Occipital lobe (tissue), 2 donors: ENCODE measurements around the gene LAMC1. TPM values are rescaled to one million over a fixed set of nuclear protein-coding genes. Genes with fewer than 3 reads are reported as not detected.
A peak's percentile ranks its signal among the peaks of the same experiment; 100 is the strongest.

Experiments
- DNase-seq: peaks from one replicate; lab custom pipeline; 2025; lab: John Stamatoyannopoulos, UW
- total RNA-seq: library from RNA; depleted of rRNA; stranded (reverse); fragments of >200 nt; gene quantifications from one replicate; pipeline ENCODE4 v1.2.3, GENCODE V29; 2014

Gene LAMC1
- total RNA-seq, 1 donor from 2014 or later = 37.7 TPM

DNA sequence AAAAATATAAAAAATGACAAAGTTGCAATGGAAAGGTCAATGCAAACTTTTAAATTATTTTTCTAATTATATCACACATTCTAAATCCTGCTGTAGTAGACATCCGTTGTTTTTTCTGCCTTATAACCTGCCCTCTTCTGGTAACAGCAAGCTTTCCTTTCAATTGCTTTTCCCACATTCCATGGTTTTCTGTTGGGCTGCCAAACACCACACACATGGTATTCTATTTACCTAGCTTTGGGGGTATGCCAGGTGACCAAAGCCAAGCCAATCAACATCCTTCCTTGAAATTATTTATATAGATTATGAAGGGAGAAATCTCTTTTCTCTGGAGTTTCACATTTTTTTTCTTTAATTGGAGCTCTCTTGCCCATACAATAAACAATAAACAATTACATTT lies 3.4 kb upstream of the LAMC1 start:
- DNase-seq = no peak

DNA sequence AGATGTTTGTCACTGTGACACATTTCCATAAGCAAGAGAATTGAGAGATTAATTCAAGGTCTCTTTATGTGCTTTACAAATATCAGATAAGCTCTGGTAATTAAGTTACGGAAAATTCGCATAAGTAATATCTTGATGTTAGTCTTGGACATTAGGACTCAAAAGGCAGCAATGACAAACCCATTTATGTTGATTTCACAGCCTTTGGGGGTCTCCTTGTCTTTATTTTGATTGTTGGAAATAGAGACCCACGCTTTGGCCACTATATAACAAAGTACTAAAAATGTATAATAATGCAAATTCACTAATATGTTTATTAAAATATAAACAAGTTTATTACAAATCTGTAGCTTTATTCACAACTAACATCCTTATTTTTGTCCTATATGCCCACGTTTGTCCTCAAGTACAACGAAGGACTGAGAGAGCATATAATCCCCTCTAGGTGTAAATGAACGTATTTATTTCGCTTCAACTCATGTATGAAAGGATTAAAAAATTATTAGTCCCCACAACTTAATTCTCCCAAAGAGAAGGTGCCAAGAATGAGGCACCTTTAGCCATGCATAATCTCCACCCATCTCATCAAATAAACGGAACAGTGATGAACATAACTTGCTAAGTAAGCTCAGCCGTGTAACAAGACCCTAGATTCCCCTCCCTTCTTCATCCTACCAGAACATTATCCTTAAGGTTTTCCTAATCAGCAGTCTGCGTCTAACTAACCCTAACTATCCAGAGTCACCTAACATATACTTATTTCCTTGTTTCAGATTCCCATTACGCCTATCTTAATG lies 1.6 kb upstream of the LAMC1 start:
- DNase-seq = no peak

DNA sequence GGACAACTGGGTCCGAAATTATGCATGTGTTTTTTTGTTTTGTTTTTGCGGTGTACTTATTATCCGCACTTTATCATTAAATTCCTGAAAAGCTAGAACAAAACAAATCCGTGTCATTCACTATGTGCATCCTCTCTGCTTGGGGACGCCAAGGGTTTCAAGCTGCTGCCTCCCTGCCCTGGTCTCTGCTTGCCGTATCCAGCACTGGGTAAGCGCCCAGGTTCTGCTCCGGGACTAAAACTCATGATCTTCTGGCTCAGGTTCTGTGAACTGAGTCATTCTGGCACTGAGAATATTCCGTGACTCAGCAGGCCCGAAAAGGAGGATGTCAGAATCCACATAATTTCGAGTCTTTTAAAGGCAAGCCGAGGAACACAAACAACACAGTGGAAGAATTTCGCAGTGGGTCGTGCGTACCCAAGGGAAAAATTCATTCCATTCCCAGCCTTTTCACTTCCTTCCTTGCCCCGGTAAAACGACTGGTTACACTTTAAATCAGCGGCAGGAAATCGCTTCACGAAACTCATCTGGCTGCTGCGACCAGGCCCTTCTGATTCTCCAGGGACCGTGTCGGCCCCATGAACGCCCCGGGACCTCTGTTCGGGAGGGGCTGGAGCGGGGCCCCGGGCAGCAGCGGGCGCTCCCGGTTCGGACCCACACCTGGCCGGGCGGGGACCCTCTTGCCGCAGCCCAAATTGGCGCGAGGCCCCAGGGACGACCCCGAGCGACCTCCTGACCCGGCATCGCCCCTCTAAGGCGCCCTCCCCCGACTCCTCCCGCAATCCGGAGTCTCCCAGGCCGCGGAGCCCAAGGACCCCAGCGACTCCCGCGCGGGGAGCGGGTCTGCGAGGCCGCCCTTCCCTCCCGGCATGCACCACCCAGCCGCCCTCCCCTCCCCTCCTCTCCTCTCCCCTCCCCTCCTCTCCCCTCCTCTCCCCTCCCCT lies 746 bp upstream of the LAMC1 start:
- peak; percentile 76 for DNase-seq

DNA sequence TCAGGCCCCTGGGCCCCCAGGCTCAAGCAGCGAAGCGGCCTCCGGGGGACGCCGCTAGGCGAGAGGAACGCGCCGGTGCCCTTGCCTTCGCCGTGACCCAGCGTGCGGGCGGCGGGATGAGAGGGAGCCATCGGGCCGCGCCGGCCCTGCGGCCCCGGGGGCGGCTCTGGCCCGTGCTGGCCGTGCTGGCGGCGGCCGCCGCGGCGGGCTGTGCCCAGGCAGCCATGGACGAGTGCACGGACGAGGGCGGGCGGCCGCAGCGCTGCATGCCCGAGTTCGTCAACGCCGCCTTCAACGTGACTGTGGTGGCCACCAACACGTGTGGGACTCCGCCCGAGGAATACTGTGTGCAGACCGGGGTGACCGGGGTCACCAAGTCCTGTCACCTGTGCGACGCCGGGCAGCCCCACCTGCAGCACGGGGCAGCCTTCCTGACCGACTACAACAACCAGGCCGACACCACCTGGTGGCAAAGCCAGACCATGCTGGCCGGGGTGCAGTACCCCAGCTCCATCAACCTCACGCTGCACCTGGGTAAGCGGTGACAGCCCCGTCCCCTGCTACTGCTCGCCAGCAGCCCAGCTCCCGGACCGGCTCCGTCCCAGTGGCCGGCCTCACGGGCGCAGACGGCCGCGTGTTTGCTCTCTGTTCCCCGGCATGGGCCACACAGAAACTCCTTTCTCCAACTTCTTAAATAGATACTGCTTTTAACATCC lies 539 bp downstream of the LAMC1 start:
- DNase-seq = peak; percentile 30

GRCh38 chr1:183024317-183025009 lies 1.2 kb downstream of the LAMC1 start:
- DNase-seq = no peak

- no peak for DNase-seq
These were observed 1.8 kb downstream of the LAMC1 start for GRCh38 chr1:183025010-183025337.

GRCh38 chr1:183025782-183026774 lies 2.9 kb downstream of the LAMC1 start:
- DNase-seq = no peak

DNA sequence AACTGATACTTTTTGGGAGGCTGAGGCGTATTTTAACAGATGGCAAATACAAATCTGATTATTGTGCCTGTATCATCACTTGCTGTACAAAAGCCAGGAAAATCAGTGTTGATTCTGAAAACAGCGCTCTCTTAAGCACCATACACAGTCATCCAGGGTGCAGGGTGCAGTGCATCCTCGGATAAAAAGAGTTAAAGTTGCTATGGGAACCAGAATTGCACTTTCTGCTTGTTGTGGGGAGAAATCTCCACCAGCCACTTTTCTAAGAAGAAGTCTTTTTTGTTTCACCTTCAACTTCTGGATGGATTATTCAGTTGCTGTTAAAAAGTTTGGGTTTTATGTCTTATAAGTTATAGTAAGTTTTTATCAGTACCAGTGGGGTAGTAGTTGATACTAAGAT lies 3.8 kb downstream of the LAMC1 start:
- DNase-seq = no peak

GRCh38 chr1:183027791-183028190 lies 4.6 kb downstream of the LAMC1 start:
- no peak for DNase-seq

GRCh38 chr1:183029591-183030000 lies 6.4 kb downstream of the LAMC1 start:
- DNase-seq = no peak

DNA sequence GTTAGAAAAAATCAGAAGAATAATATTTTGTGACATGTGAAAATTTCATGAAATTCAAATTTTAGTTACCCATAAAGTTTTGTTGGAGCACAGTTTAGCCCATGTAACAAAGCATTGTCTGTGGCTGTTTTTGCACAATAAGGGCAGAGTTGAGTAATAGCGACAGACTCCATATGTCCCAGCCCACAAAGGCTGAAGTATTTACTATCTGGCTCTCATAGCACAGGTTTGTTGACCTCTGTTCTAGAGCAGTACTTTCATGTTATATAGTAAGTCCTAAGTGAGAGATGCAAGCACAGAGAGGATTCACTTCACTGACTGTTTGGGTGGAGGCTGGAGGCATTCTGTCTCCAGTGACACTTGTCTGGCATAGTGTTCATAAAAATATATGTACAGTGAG lies 6.8 kb downstream of the LAMC1 start:
- DNase-seq = no peak

GRCh38 chr1:183032122-183032921 lies 9.1 kb downstream of the LAMC1 start:
- no peak for DNase-seq

GRCh38 chr1:183033205-183033604 lies 10.0 kb downstream of the LAMC1 start:
- DNase-seq = no peak

- DNase-seq = no peak
These were observed 11.5 kb downstream of the LAMC1 start for GRCh38 chr1:183034682-183035081.

DNA sequence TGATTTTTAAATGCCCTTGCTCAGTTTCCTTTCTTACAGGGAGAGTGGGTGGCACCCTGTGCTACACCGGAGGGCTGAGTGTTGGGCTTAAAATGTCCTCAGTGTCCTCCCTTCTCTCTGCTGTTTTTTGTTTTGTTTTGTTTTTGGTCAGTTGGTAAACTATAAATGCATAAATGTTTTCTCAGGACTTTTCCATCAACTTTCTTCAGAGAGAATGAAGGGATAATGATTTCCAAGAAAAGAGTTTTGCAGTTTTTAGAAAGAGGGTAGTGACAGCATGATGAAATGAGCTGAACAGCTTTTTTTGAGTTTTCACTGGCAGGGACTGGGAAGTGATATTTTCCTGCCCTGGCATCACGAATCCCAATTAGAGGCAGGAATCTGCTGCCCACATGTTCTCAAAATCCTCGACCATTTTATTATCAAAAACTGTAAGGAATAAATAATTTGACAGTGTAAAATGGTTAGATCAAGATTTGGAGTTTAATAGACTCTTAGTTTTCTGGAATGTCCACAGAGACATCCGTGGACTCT lies 15.2 kb downstream of the LAMC1 start:
- DNase-seq = no peak

GRCh38 chr1:183038913-183039312 lies 15.7 kb downstream of the LAMC1 start:
- no peak for DNase-seq

DNA sequence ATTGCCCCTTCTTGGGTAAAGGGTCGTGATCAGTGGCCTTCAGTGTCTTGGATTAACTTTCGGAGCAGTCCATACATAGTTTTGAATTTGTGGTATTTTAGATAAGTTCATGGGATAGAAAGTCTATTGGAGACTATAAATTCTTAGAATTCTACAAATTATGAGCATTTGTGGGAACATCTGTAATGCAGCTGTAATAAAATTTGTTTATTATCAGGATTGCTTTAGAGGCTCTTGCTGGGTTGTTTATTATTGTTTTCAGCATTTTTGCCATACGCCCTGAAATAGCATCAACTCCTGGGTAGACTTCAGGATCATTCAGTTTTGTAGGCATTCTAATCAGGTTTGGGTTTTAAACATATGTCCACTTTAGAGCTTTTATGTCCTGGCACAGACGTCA lies 16.1 kb downstream of the LAMC1 start:
- no peak for DNase-seq

- no peak for DNase-seq
These were observed 16.8 kb downstream of the LAMC1 start for GRCh38 chr1:183039985-183040447.

- no peak for DNase-seq
These were observed 17.3 kb downstream of the LAMC1 start for GRCh38 chr1:183040547-183040971.
